Activated CD4-positive, alpha-beta T cell treated with anti-CD3 and anti-CD28 coated beads for 1 hour (primary cell): Measurements from ENCODE around the gene GRM7.

Experiments
- DNase-seq: peaks from one replicate; pipeline ENCODE4 v3.0.0-alpha.2; 2020

The GRM7 gene

GRCh38 chr3:7249493-7250076 is 388.7 kb downstream of the GRM7 start:
- no peak for DNase-seq

GRCh38 chr3:7254251-7254650 is 393.3 kb downstream of the GRM7 start:
- DNase-seq: no peak

- DNase-seq: no peak
Measured at GRCh38 chr3:7260975-7261374, 400.1 kb downstream of the GRM7 start.

GRCh38 chr3:7263347-7264195 is 402.7 kb downstream of the GRM7 start:
- DNase-seq: no peak

GRCh38 chr3:7264196-7264526 is 403.2 kb downstream of the GRM7 start:
- no peak for DNase-seq

GRCh38 chr3:7265736-7266135 is 404.8 kb downstream of the GRM7 start:
- no peak for DNase-seq

- no peak for DNase-seq
Measured at GRCh38 chr3:7266551-7266950, 405.6 kb downstream of the GRM7 start.

GRCh38 chr3:7270731-7271130 is 409.8 kb downstream of the GRM7 start:
- DNase-seq: no peak

- DNase-seq: no peak
Measured at GRCh38 chr3:7271631-7272030, 410.7 kb downstream of the GRM7 start.

- DNase-seq: no peak
Measured at GRCh38 chr3:7272203-7272602, 411.3 kb downstream of the GRM7 start.

GRCh38 chr3:7275396-7275795 is 414.5 kb downstream of the GRM7 start:
- DNase-seq: no peak

- no peak for DNase-seq
Measured at GRCh38 chr3:7280318-7280717, 419.4 kb downstream of the GRM7 start.

GRCh38 chr3:7282988-7283387 is 422.1 kb downstream of the GRM7 start:
- DNase-seq: no peak

- no peak for DNase-seq
Measured at GRCh38 chr3:7285505-7285904, 424.6 kb downstream of the GRM7 start.

- DNase-seq: no peak
Measured at GRCh38 chr3:7288133-7288532, 427.2 kb downstream of the GRM7 start.

GRCh38 chr3:7289121-7289520 is 428.2 kb downstream of the GRM7 start:
- no peak for DNase-seq

- DNase-seq: no peak
Measured at GRCh38 chr3:7290077-7290825, 429.3 kb downstream of the GRM7 start.

- DNase-seq: no peak
Measured at GRCh38 chr3:7292362-7292761, 431.4 kb downstream of the GRM7 start.

- DNase-seq: no peak
Measured at GRCh38 chr3:7293286-7293685, 432.4 kb downstream of the GRM7 start.

- DNase-seq: no peak
Measured at GRCh38 chr3:7305561-7305960, 444.6 kb downstream of the GRM7 start.

GRCh38 chr3:7306901-7307300 is 446.0 kb downstream of the GRM7 start:
- no peak for DNase-seq

- no peak for DNase-seq
Measured at GRCh38 chr3:7307410-7307809, 446.5 kb downstream of the GRM7 start.

- DNase-seq: no peak
Measured at GRCh38 chr3:7309641-7310102, 448.8 kb downstream of the GRM7 start.

GRCh38 chr3:7315037-7315436 is 454.1 kb downstream of the GRM7 start:
- DNase-seq: no peak
